Stimulated activated CD8-positive, alpha-beta memory T cell treated with anti-CD3 and anti-CD28 coated beads, Interleukin-4, amount 100 ng/mL, for 24 hours (primary cell): ENCODE measurements around the gene AGPAT4.
"Not testable (repeated sequence)": the region's sequence is repeated elsewhere in the genome, so short reads cannot be mapped to it uniquely, and the experiment has no call there.

Source experiments
- DNase-seq: peaks from one replicate; pipeline ENCODE4 v3.0.0-alpha.2; 2020; ENCODE audit warnings: low read depth

Gene AGPAT4

GRCh38 chr6:161200610-161201370, 73.1 kb downstream of the AGPAT4 start:
- no peak for DNase-seq

DNA sequence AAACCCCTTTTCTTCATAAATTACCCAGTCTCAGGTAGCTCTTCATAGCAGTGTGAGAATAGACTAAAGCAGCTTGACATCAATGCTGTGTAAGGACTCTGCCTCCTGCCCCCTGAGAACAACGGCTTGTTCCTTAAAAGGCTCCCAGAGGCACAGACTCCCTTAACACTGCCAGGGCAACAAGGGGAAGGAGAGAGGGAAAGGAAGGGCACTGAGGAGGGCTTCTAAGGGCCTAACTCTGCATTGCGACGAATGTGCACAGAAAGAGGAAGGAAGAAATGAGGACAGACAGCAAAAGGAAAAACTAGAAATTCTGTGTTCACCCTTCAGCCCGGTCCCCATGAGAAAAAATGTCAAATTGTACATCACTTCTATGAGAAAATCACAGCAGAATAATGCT, 74.0 kb downstream of the AGPAT4 start:
- DNase-seq: no peak

GRCh38 chr6:161198783-161199460, 74.9 kb downstream of the AGPAT4 start:
- no peak for DNase-seq

- DNase-seq: no peak
These were observed 75.7 kb downstream of the AGPAT4 start for GRCh38 chr6:161198176-161198575.

DNA sequence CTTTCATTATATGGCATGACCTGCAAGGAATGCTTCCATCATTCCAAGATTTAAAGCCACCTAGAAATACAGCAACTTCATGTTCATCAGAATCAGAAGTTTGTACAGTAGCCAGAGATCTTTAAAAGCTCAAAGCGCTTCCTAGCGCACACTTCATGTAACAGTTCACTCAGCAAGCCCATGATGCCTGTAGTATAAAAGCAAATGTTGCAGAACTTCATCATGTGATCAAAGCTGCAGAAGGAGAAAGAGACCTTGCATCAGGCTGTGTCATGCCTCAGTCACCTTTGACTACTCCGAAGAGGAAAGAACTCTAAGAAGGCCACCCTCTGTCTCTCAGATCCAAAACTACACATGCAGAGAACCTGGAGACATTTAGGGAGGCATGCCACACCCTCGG, 78.5 kb downstream of the AGPAT4 start:
- DNase-seq: no peak

GRCh38 chr6:161194374-161194773, 79.5 kb downstream of the AGPAT4 start:
- no peak for DNase-seq

DNA sequence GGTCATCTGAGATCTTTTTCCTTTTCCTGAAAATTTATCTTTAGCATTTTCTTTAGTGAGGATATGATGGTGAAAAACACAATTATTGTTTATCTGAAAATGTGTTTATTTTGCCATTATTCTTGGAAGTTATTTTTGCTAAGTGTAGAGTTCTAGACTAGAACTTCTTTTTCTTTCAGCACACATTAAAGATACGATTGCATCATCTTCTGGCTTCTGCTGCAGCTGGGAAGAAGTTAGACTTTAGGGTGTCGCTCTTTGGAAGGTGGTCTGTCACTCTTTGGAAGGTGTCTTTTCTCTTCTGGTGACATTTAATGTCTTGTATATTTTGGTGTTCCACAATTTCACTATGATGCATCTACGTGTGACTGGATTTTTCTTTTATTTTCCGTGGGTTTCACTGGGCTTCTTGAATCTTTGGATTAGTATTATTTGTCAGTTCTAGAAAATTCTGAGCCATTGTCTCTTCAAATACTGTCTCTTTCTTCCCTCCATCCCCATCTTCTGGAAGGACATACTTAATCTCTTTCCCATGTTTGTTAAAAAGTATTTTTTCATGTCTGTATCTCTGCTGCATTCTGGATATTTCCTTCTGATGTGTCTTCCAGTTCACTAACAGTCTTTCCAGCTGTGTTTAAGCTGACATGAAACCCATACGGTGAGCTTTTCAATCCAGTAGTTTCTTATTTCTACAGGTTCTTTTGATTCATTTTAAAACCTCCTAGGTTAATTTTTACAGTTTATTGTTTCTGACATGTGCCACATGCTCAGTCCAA, 81.0 kb downstream of the AGPAT4 start:
- DNase-seq: no peak

DNA sequence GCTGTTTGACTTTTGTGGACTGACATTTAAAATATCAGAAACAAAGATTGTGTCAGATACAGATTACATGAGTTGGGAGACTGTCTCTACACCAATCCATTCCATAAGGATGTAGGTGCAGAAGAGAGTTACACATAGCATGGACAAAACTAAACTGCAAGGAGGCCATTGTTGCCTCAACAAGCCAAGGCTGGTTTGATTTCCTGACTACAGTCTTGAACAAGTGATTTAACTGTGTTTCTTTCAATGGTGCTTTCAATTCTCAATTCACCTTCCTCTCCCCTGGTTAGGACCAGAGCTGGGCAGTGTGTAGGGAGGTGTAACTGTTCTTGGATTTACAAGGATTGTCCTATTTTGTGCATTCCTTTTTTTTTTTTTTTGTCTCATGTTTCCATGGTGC, 82.2 kb downstream of the AGPAT4 start:
- DNase-seq: no peak

DNA sequence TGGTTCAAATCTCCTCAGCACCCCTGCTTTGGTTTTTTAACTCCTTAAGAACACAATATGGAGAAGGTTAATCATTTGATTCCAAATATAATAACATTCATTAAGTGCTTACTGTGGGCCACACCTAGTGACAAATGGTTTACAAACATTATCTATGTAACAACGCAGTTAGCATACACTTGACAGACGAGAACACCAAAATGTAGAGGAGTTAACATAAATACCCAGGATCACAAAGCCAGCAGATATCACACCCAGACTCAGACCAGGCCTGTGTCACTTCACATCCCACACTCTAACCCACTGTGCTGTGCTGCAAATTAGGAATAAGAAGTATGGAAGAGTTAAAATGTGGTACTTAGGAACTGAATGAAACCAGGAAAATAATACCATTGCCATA, 82.9 kb downstream of the AGPAT4 start:
- DNase-seq: no peak

GRCh38 chr6:161189891-161190290, 84.0 kb downstream of the AGPAT4 start:
- DNase-seq: no peak

DNA sequence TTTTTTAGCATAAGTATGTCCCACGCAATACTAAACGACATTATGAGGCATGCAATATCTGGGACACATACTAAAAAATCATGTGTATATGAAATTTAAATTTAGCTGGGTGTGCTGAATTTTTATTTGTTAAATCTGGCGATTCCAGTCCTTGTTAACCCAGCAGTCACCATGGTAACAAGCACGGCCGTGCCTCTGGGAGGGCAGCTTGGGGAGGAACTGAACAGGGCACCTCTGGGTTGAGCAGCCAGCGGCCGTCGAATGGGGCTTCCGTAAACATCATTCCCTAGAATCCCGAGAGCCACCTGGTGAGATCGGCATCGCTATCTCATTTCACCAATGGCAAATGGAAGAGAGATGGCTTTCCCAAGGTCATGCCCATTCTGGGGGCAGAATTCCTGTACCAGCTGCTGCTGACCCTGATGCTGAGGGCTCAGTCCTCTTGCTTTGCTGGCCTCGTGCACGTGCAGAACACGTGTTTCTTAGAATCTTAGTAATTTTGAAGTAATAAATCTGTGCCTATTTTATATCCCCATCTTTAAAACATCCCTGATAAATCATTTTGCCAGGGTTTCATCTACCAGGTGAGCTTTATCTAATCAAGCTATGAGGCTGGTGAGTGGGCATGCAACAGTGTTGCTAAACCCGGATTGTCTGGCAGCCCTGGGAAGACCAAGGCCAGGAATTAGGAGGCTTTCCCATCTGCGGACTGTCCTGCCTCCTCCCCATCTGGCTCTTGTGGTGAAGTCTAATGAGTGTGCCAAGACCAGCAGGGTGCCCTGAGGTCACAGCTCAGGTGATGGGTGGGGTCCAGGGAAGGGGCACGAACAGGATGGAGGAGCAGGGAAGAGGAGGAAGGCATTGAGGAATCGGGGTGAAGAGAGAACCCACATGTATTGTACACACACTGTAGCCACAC, 85.1 kb downstream of the AGPAT4 start:
- DNase-seq: no peak

DNA sequence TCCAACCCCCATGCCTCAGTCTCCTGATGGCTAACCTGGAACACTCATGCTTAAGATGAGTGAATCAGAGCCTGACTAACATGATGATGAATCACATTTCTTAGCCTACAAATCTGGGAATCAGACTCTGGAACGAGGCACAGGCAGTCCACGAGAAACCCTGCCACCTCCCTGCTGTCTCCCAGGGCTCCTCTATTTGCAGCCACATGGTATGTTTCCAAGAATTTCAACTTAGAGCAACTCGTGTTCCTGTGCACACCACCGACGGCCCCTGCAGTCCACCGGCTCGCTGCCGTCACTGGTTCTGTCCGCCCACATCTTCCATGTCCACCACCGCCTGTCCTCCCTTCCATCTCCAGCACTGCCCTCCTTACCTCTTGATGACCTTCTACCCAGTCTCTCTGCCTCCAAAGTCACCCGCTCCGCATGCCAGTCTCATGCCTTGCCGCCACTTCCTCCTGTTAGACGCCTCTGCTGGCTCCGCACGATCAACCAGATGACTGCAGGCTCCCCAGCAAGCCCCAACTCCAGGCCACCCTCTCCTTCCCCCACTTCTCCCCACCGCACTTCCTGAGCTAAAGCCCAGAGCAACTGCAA, 87.6 kb downstream of the AGPAT4 start:
- no peak for DNase-seq

- DNase-seq: no peak
These were observed 92.7 kb downstream of the AGPAT4 start for GRCh38 chr6:161181121-161181520.

DNA sequence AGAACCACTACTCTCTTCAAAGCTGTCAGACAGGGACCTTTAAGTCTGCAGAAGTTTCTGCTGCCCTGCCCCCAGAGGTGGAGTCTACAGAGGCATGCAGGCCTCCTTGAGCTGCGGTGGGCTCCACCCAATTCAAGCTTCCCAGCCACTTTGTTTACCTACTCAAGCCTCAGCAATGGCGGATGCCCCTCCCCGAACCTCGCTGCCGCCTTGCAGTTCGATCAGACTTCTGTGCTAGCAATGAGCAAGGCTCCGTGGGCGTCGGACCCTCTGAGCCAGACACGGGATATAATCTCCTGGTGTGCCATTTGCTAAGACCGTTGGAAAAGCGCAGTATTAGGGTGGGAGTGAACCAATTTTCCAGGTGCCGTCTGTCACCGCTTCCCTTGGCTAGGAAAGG, 95.7 kb downstream of the AGPAT4 start:
- not testable (repeated sequence) for DNase-seq

GRCh38 chr6:161176428-161176827, 97.4 kb downstream of the AGPAT4 start:
- DNase-seq: not testable (repeated sequence)

DNA sequence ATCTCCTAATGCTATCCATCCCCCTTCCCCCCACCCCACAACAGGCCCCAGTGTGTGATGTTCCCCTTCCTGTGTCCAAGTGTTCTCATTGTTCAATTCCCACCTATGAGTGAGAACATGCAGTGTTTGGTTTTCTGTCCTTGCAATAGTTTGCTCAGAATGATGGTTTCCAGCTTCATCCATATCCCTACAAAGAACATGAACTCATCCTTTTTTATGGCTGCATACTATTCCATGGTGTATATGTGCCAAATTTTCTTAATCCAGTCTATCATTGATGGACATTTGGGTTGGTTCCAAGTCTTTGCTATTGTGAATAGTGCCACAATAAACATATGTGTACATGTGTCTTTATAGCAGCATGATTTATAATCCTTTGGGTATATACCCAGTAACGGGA, 101.1 kb downstream of the AGPAT4 start:
- not testable (repeated sequence) for DNase-seq

GRCh38 chr6:161171207-161171606, 102.7 kb downstream of the AGPAT4 start:
- no peak for DNase-seq

DNA sequence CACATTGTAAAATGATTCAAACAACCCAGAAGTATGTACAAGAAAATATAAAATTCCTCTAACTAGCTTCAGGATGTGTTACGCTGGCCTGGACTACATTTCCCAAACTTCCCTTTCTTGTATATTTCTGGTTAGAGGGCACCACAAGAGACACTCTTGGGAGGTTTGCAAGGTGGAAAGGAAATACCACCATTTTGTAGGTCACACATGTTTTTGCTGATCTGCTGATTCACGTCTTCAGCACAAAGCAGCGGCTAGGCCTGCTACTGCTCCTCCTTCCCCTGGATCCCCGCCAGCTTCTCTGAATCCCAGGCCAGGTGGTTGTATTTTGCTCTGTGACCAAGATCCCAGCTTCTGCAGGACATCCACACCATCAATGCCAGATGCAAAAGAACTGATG, 104.2 kb downstream of the AGPAT4 start:
- no peak for DNase-seq

- no peak for DNase-seq
These were observed 104.8 kb downstream of the AGPAT4 start for GRCh38 chr6:161169035-161169434.

- no peak for DNase-seq
These were observed 105.5 kb downstream of the AGPAT4 start for GRCh38 chr6:161168281-161168891.

DNA sequence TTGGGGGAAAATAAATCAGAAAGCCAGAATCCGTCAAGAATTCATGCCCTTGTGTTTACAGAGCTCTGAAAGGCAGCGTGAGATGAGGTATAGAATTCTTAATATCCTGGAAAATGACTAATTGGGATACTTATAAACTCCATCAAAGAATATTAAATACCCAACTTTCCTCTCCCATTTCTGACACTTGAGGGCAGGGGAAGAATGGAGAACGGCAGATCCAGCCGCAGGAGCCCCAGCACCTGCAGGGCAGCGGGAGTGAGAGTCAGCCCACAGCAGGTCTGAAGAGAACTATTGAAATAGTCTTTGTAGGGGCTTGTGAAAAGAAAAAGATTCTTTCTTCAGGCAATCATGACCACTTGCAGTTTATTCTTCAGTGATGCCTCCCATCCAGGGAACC, 107.2 kb downstream of the AGPAT4 start:
- no peak for DNase-seq
